Neural cell (in vitro differentiated cells): ENCODE data around the gene LARGE1. TPM values are rescaled to one million over a fixed set of nuclear protein-coding genes. Genes with fewer than 3 reads are reported as not detected.
A peak's percentile ranks its signal among the peaks of the same experiment; 100 is the strongest.

ENCODE experiments used
- H2AFZ ChIP-seq: fragments of 200-600, 300-800 bp; sonication (generic), shearing (Covaris generic); 2 replicates; pipeline ENCODE4 v1.6.0; 2014; ENCODE audit warnings: low read depth, mild to moderate bottlenecking, antibody characterized with exemption, low read length, moderate library complexity
- H3F3A ChIP-seq: fragments of 200-600 bp; shearing (Covaris generic); 2 replicates; pipeline ENCODE4 v1.6.1; 2016; ENCODE audit warnings: mild to moderate bottlenecking, moderate library complexity, mixed read lengths, antibody characterized with exemption, low read length; ENCODE audit not compliant: insufficient read depth, poor library complexity, severe bottlenecking
- H3K27ac ChIP-seq: fragments of 200-600, 300-800 bp; sonication (generic), shearing (Covaris generic); 2 replicates; pipeline ENCODE4 v1.5.1; 2014; ENCODE audit warnings: mild to moderate bottlenecking, low read length, moderate library complexity
- H3K27me3 ChIP-seq: fragments of 300-800, 200-600 bp; sonication (generic), shearing (Covaris generic); 2 replicates; pipeline ENCODE4 v1.6.0; 2014; ENCODE audit warnings: mild to moderate bottlenecking, low read depth, low read length, moderate library complexity; ENCODE audit not compliant: insufficient read depth
- H3K36me3 ChIP-seq: fragments of 300-800, 200-600 bp; sonication (generic), shearing (Covaris generic); 2 replicates; pipeline ENCODE4 v1.5.1; 2014; ENCODE audit warnings: mild to moderate bottlenecking, antibody characterized with exemption, low read length, moderate library complexity; ENCODE audit not compliant: insufficient read depth
- H3K4me2 ChIP-seq: fragments of 300-800, 200-600 bp; sonication (generic), shearing (Covaris generic); 2 replicates; pipeline ENCODE4 v1.6.0; 2014; ENCODE audit warnings: mild to moderate bottlenecking, low read length
- H3K4me3 ChIP-seq: fragments of 300-800, 200-600 bp; sonication (generic), shearing (Covaris generic); 2 replicates; pipeline ENCODE4 v1.5.1; 2014; ENCODE audit warnings: mild to moderate bottlenecking, low read length, moderate library complexity
- H3K79me2 ChIP-seq: fragments of 200-600 bp; shearing (Covaris generic); replicated peaks from 2 replicates; pipeline ENCODE4 v1.6.0; 2014; ENCODE audit warnings: mild to moderate bottlenecking, low read length, moderate library complexity; ENCODE audit not compliant: insufficient read depth
- H3K9ac ChIP-seq: fragments of 300-800, 200-600 bp; sonication (generic), shearing (Covaris generic); 2 replicates; pipeline ENCODE4 v1.6.1; 2016; ENCODE audit warnings: mild to moderate bottlenecking, low read length, mixed read lengths
- H3K9me2 ChIP-seq: fragments of 200-600 bp; shearing (Covaris generic); 2 replicates; pipeline ENCODE4 v1.6.1; 2016; ENCODE audit warnings: mild to moderate bottlenecking, low read length, mixed read lengths; ENCODE audit not compliant: insufficient read depth
- H3K9me3 ChIP-seq: fragments of 200-600, 300-800 bp; sonication (generic), shearing (Covaris generic); 2 replicates; pipeline ENCODE4 v1.6.1; 2016; ENCODE audit warnings: mild to moderate bottlenecking, mixed run types, low read length, moderate library complexity, mixed read lengths
- H4K20me1 ChIP-seq: fragments of 200-600 bp; shearing (Covaris generic); 2 replicates; pipeline ENCODE4 v1.6.1; 2016; ENCODE audit warnings: mild to moderate bottlenecking, mixed run types; ENCODE audit not compliant: insufficient read depth
- EP300 ChIP-seq: fragments of 450-650 bp; conservative IDR thresholded peaks from 2 replicates; pipeline ENCODE4 v1.6.1; 2014; ENCODE audit warnings: antibody characterized with exemption, mild to moderate bottlenecking, moderate library complexity; ENCODE audit not compliant: poor library complexity, severe bottlenecking
- MXI1 ChIP-seq: fragments of 450-650 bp; conservative IDR thresholded peaks from 2 replicates; pipeline ENCODE4 v1.6.1; 2014; ENCODE audit warnings: antibody characterized with exemption, mild to moderate bottlenecking; ENCODE audit not compliant: poor library complexity, severe bottlenecking
- POLR2AphosphoS5 ChIP-seq: IDR thresholded peaks from 2 replicates; pipeline ENCODE4 v1.6.1; 2012
- REST ChIP-seq: IDR thresholded peaks from 2 replicates; pipeline ENCODE4 v1.6.1; 2012; ENCODE audit warnings: borderline replicate concordance
- SMC3 ChIP-seq: fragments of 450-650 bp; conservative IDR thresholded peaks from 2 replicates; pipeline ENCODE4 v1.6.1; 2014; ENCODE audit warnings: antibody characterized with exemption, mild to moderate bottlenecking, moderate library complexity; ENCODE audit not compliant: poor library complexity
- TAF1 ChIP-seq: IDR thresholded peaks from 2 replicates; pipeline ENCODE4 v1.6.1; 2012; ENCODE audit warnings: low read depth
- polyA plus RNA-seq: library from polyadenylated mRNA; depleted of rRNA; stranded (reverse); fragments of >200 nt; gene quantifications from 2 replicates; pipeline ENCODE4 v1.2.3, GENCODE V29; 2014

Gene LARGE1
- polyA plus RNA-seq, 1 donor from 2014 or later, result 27.5 TPM

GRCh38 chr22:33666279-33666960 lies 253.9 kb downstream of the LARGE1 start:
- Histone ChIP-seq H3K9me3 (no peaks in the 10 kb centered on the region), H3K4me2 (no peak overlapping the region), H3K27ac (peak overlapping the region; percentile 3), H3K36me3 (no peaks in the 10 kb centered on the region), H3K9me2 (no peaks in the 10 kb centered on the region), H3K9ac (peak overlapping the region; percentile 14), H4K20me1 (no peaks in the 10 kb centered on the region), H3K27me3 (no peaks in the 10 kb centered on the region), H3F3A (no peaks in the 10 kb centered on the region), H3K4me3 (peak overlapping the region; percentile 15), H3K79me2 (no peaks in the 10 kb centered on the region), H2AFZ (no peak overlapping the region)
- TF ChIP-seq MXI1 (no peak), TAF1 (no peak), SMC3 (no peak), EP300 (no peak), POLR2AphosphoS5 (no peak), REST (no peak)

- no peaks in the 10 kb centered on the region for H3K79me2 ChIP-seq
- H3F3A ChIP-seq, result no peaks in the 10 kb centered on the region
- H3K27ac ChIP-seq, result no peak overlapping the region
These were observed 260.8 kb downstream of the LARGE1 start for GRCh38 chr22:33659448-33659847.

More at GRCh38 chr22:33659448-33659847, 260.8 kb downstream of the LARGE1 start:
- no peak overlapping the region for H3K4me2 ChIP-seq
- no peaks in the 10 kb centered on the region for H3K9me2 ChIP-seq
- H4K20me1 ChIP-seq, result no peaks in the 10 kb centered on the region
- H2AFZ ChIP-seq, result no peak overlapping the region
- H3K9me3 ChIP-seq, result no peaks in the 10 kb centered on the region
- H3K27me3 ChIP-seq, result no peaks in the 10 kb centered on the region
- H3K9ac ChIP-seq, result no peak overlapping the region
- TF ChIP-seq REST (no peak), EP300 (no peak), POLR2AphosphoS5 (no peak), MXI1 (no peak)
- H3K4me3 ChIP-seq, result no peak overlapping the region
- H3K36me3 ChIP-seq, result no peaks in the 10 kb centered on the region
